H9 (cell line): ENCODE measurements around the gene PGBD1. TPM values are rescaled to one million over a fixed set of nuclear protein-coding genes. Genes with fewer than 3 reads are reported as not detected.

ENCODE experiments used
- DNase-seq: peaks from one replicate; pipeline ENCODE4 v3.0.0-alpha.2; 2017
- H2AFZ ChIP-seq: one replicate; pipeline ENCODE4 v1.6.1; 2013; ENCODE audit warnings: mild to moderate bottlenecking, low read length, control low read depth, moderate library complexity
- H2AK5ac ChIP-seq: 2 replicates; pipeline ENCODE4 v1.6.1; 2013; ENCODE audit warnings: low read length, control low read depth, mixed read lengths; ENCODE audit not compliant: insufficient read length
- H2BK120ac ChIP-seq: one replicate; pipeline ENCODE4 v1.6.1; 2013; ENCODE audit warnings: low read depth, mild to moderate bottlenecking, low read length, control low read depth, inconsistent platforms; ENCODE audit not compliant: poor library complexity, severe bottlenecking
- H2BK12ac ChIP-seq: 2 replicates; pipeline ENCODE4 v1.6.1; 2013; ENCODE audit warnings: low read length, control low read depth, mixed read lengths, low read depth; ENCODE audit not compliant: insufficient read length
- H2BK15ac ChIP-seq: 2 replicates; pipeline ENCODE4 v1.6.1; 2013; ENCODE audit warnings: low read depth, low read length, control low read depth
- H2BK20ac ChIP-seq: one replicate; pipeline ENCODE4 v1.6.1; 2013; ENCODE audit warnings: low read depth, mild to moderate bottlenecking, low read length, control low read depth, inconsistent platforms; ENCODE audit not compliant: poor library complexity, severe bottlenecking
- H2BK5ac ChIP-seq: 2 replicates; pipeline ENCODE4 v1.6.1; 2013; ENCODE audit warnings: low read length, control low read depth, mixed read lengths; ENCODE audit not compliant: insufficient read length
- H3K14ac ChIP-seq: 2 replicates; pipeline ENCODE4 v1.6.1; 2013; ENCODE audit warnings: low read length, control low read depth; ENCODE audit not compliant: insufficient read depth
- H3K18ac ChIP-seq: 2 replicates; pipeline ENCODE4 v1.6.1; 2013; ENCODE audit warnings: low read depth, mild to moderate bottlenecking, mixed read lengths, low read length, control low read depth; ENCODE audit not compliant: insufficient read length
- H3K23ac ChIP-seq: 2 replicates; pipeline ENCODE4 v1.6.1; 2013; ENCODE audit warnings: low read length, control low read depth, mixed read lengths, low read depth; ENCODE audit not compliant: insufficient read length
- H3K23me2 ChIP-seq: 2 replicates; pipeline ENCODE4 v1.6.1; 2013; ENCODE audit warnings: low read depth, mild to moderate bottlenecking, mixed read lengths, low read length, control low read depth; ENCODE audit not compliant: insufficient read length, poor library complexity, severe bottlenecking
- H3K27ac ChIP-seq: 2 replicates; pipeline ENCODE4 v1.5.1; 2013; ENCODE audit warnings: low read length, control low read depth, mixed read lengths, low read depth; ENCODE audit not compliant: insufficient read length
- H3K27me3 ChIP-seq: 2 replicates; pipeline ENCODE4 v1.6.1; 2013; ENCODE audit warnings: low read length, control low read depth, inconsistent platforms; ENCODE audit not compliant: insufficient read depth
- H3K4ac ChIP-seq: 2 replicates; pipeline ENCODE4 v1.6.1; 2013; ENCODE audit warnings: low read depth, mild to moderate bottlenecking, control low read depth, inconsistent platforms, low read length, moderate library complexity
- H3K4me1 ChIP-seq: 2 replicates; pipeline ENCODE4 v1.6.1; 2013; ENCODE audit warnings: low read length, control low read depth, inconsistent platforms; ENCODE audit not compliant: insufficient read depth
- H3K4me2 ChIP-seq: 2 replicates; pipeline ENCODE4 v1.6.1; 2013; ENCODE audit warnings: low read length, control low read depth, mixed read lengths; ENCODE audit not compliant: insufficient read length, insufficient read depth
- H3K56ac ChIP-seq: 2 replicates; pipeline ENCODE4 v1.6.1; 2013; ENCODE audit warnings: low read depth, mild to moderate bottlenecking, mixed read lengths, low read length, control low read depth; ENCODE audit not compliant: insufficient read length
- H3K79me1 ChIP-seq: 2 replicates; pipeline ENCODE4 v1.6.1; 2013; ENCODE audit warnings: low read depth, mild to moderate bottlenecking, moderate library complexity, low read length, control low read depth, inconsistent platforms; ENCODE audit not compliant: insufficient read depth, poor library complexity, severe bottlenecking
- H3K79me2 ChIP-seq: 2 replicates; pipeline ENCODE4 v1.6.1; 2013; ENCODE audit warnings: low read length, control low read depth, inconsistent platforms; ENCODE audit not compliant: insufficient read depth
- H3K9ac ChIP-seq: 2 replicates; pipeline ENCODE4 v1.6.1; 2013; ENCODE audit warnings: low read length, control low read depth, mixed read lengths; ENCODE audit not compliant: insufficient read length; ENCODE audit errors: extremely low read depth
- H3K9me3 ChIP-seq: one replicate; pipeline ENCODE4 v1.6.1; 2013; ENCODE audit warnings: low read depth, low read length, inconsistent platforms; ENCODE audit not compliant: control insufficient read depth
- H3T11ph ChIP-seq: one replicate; pipeline ENCODE4 v1.6.1; 2013; ENCODE audit warnings: mild to moderate bottlenecking, low read length, control low read depth, inconsistent platforms
- H4K20me1 ChIP-seq: one replicate; pipeline ENCODE4 v1.6.1; 2013; ENCODE audit not compliant: control insufficient read depth, insufficient read length, insufficient read depth
- H4K5ac ChIP-seq: 2 replicates; pipeline ENCODE4 v1.6.1; 2013; ENCODE audit warnings: low read depth, mild to moderate bottlenecking, mixed read lengths, low read length, control low read depth; ENCODE audit not compliant: insufficient read length
- H4K8ac ChIP-seq: replicated peaks from 2 replicates; pipeline ENCODE4 v1.6.1; 2013; ENCODE audit warnings: low read length, control low read depth, mixed read lengths, low read depth; ENCODE audit not compliant: insufficient read length
- H4K91ac ChIP-seq: 2 replicates; pipeline ENCODE4 v1.6.1; 2013; ENCODE audit warnings: low read depth, mild to moderate bottlenecking, moderate library complexity, mixed read lengths, low read length, control low read depth; ENCODE audit not compliant: insufficient read length
- H3K27ac Mint-ChIP-seq, 3 experiments: 2 replicates in 2 of 3; 3 replicates in 1 of 3; pipeline ENCODE4 v1.8.0; 2020 to 2021; ENCODE audit warnings: mixed read lengths in 3 of 3, mild to moderate bottlenecking in 1 of 3, moderate library complexity in 1 of 3
- H3K27me3 Mint-ChIP-seq: 2 replicates; pipeline ENCODE4 v1.8.0; 2021; ENCODE audit warnings: low read depth, mild to moderate bottlenecking, moderate library complexity, mixed read lengths
- H3K36me3 Mint-ChIP-seq, 3 experiments: 2 replicates in 2 of 3; 3 replicates in 1 of 3; pipeline ENCODE4 v1.8.0; 2020 to 2021; ENCODE audit warnings: low read depth in 3 of 3, mixed read lengths in 3 of 3; ENCODE audit not compliant: insufficient read depth in 1 of 3
- H3K4me1 Mint-ChIP-seq, 2 experiments: 2 replicates each; pipeline ENCODE4 v1.8.0; 2020; ENCODE audit warnings: mixed read lengths in 2 of 2
- H3K4me3 Mint-ChIP-seq, 2 experiments: 2 replicates in 1 of 2; 3 replicates in 1 of 2; pipeline ENCODE4 v1.8.0; 2020 to 2021; ENCODE audit warnings: mild to moderate bottlenecking in 2 of 2, mixed read lengths in 2 of 2, moderate library complexity in 1 of 2
- H3K9me3 Mint-ChIP-seq, 2 experiments: 2 replicates in 1 of 2; 3 replicates in 1 of 2; pipeline ENCODE4 v1.8.0; 2020; ENCODE audit warnings: mild to moderate bottlenecking in 2 of 2, mixed read lengths in 2 of 2, moderate library complexity in 1 of 2
- CTCF ChIP-seq: fragments of 200-600 bp; sonication (generic); conservative IDR thresholded peaks from 3 replicates; pipeline ENCODE4 v1.8.0; 2021; ENCODE audit warnings: antibody characterized with exemption, mild to moderate bottlenecking
- WGBS: extraction: QIAGEN DNeasy Blood & Tissue Kit; methylation state at CpG from one replicate; pipeline ENCODE4 v1.1.7; 2013; ENCODE audit warnings: missing lambda C conversion rate, low lambda C conversion rate, mixed read lengths; ENCODE audit not compliant: insufficient read length; ENCODE audit errors: extremely low coverage; 5-methylcytosine and 5-hydroxymethylcytosine counted together
- total RNA-seq: library from RNA; stranded (reverse); gene quantifications from 2 replicates; pipeline ENCODE4 v1.2.1, GENCODE V29; 2021

Gene PGBD1
- total RNA-seq, 1 experiment from 2014 or later: 10.1 TPM

- no peak overlapping the region for H2BK120ac ChIP-seq
- H3K4me1 ChIP-seq: no peaks in the 10 kb centered on the region
- no CpG with 5 or more reads among the region's 5 CpGs for WGBS
- H3K36me3 Mint-ChIP-seq: peaks cover 5 to 26% (median 17%) of the 10 kb centered on the region in 3 experiments; a peak in 5 of 7 replicates
- DNase-seq: no peak
- no peaks in the 10 kb centered on the region for H3K9me3 ChIP-seq
- H3K14ac ChIP-seq: no peak overlapping the region
- H3K27me3 Mint-ChIP-seq: no peaks in the 10 kb centered on the region
- no peak overlapping the region for H3K4me2 ChIP-seq
- no peaks in the 10 kb centered on the region for H4K20me1 ChIP-seq
- no peak overlapping the region for H2AFZ ChIP-seq
- H3K4me3 Mint-ChIP-seq: no peak overlapping the region
- H3K27me3 ChIP-seq: no peaks in the 10 kb centered on the region
- no peak overlapping the region for H3K27ac ChIP-seq
- no peak overlapping the region for H2BK12ac ChIP-seq
- H3K9me3 Mint-ChIP-seq: peaks cover 0 to 3% of the 10 kb centered on the region in 2 experiments; a peak in 2 of 5 replicates
- H4K5ac ChIP-seq: no peak overlapping the region
- no peak overlapping the region for H4K91ac ChIP-seq
- H3K79me1 ChIP-seq: no peaks in the 10 kb centered on the region
- no peak overlapping the region for H3K56ac ChIP-seq
- no peak overlapping the region for H2AK5ac ChIP-seq
- H3K23ac ChIP-seq: no peak overlapping the region
- H3K4ac ChIP-seq: no peak overlapping the region
- no peak overlapping the region for H3T11ph ChIP-seq
- H4K8ac ChIP-seq: no peak overlapping the region
- H2BK5ac ChIP-seq: no peak overlapping the region
- no peak overlapping the region for H2BK20ac ChIP-seq
- H3K18ac ChIP-seq: no peak overlapping the region
- no peak overlapping the region for H3K9ac ChIP-seq
- H3K4me1 Mint-ChIP-seq: no peaks in the 10 kb centered on the region
- no peaks in the 10 kb centered on the region for H3K23me2 ChIP-seq
- no peak overlapping the region for H2BK15ac ChIP-seq
- H3K27ac Mint-ChIP-seq: no peak overlapping the region
- H3K79me2 ChIP-seq: no peaks in the 10 kb centered on the region
- TF ChIP-seq CTCF: no peak
Measured at GRCh38 chr6:28295326-28295725, 14.0 kb downstream of the PGBD1 start.
